Suprapubic skin (tissue), 4 donors: ENCODE results near the gene CPOX. TPM values are rescaled to one million over a fixed set of nuclear protein-coding genes. Genes with fewer than 3 reads are reported as not detected.

Source experiments
- DNase-seq, 2 donors: peaks; one replicate each; pipeline ENCODE4 v3.0.0-alpha.2; 2019; ENCODE audit warnings: low spot score in 2 of 2
- H3K27ac ChIP-seq: fragments of 200-600 bp; sonication (generic); one replicate; pipeline ENCODE4 v1.5.1; 2019
- H3K27me3 ChIP-seq: fragments of 200-600 bp; sonication (generic); one replicate; pipeline ENCODE4 v1.5.1; 2019
- H3K36me3 ChIP-seq: fragments of 200-600 bp; sonication (generic); one replicate; pipeline ENCODE4 v1.5.1; 2019
- H3K4me1 ChIP-seq: fragments of 200-600 bp; sonication (generic); one replicate; pipeline ENCODE4 v1.5.1; 2019
- H3K4me3 ChIP-seq: fragments of 200-600 bp; sonication (generic); one replicate; pipeline ENCODE4 v1.5.1; 2019; ENCODE audit warnings: mild to moderate bottlenecking
- H3K9me3 ChIP-seq: fragments of 200-600 bp; sonication (generic); one replicate; pipeline ENCODE4 v1.5.1; 2019
- EP300 ChIP-seq: sonication (generic); formaldehyde crosslinking; IDR thresholded peaks from one replicate; pipeline ENCODE4 v1.6.1; 2017; ENCODE audit warnings: antibody characterized with exemption
- POLR2A ChIP-seq, 2 donors: fragments of 450-650 bp; IDR thresholded peaks; one replicate each; pipeline ENCODE4 v1.6.1; 2017; ENCODE audit warnings: antibody characterized with exemption in 2 of 2, mild to moderate bottlenecking in 2 of 2, moderate library complexity in 2 of 2
- POLR2AphosphoS5 ChIP-seq, 3 donors: sonication (generic); formaldehyde crosslinking; IDR thresholded peaks; one replicate each; pipeline ENCODE4 v1.6.1; 2017; ENCODE audit warnings: antibody characterized with exemption in 3 of 3
- WGBS: methylation state at CpG from one replicate; pipeline ENCODE4 v1.1.5; 2018; 5-methylcytosine and 5-hydroxymethylcytosine counted together
- total RNA-seq, 4 donors: library from RNA; depleted of rRNA; stranded (reverse); fragments of >200 nt; gene quantifications; one replicate each; pipeline ENCODE4 v1.1.0, GENCODE V29; 2016
- TF ChIP-seq, protein P1 (sequence below), 2 donors: fragments of 200-600 bp in 1 of 2; fragments of 450-650 bp in 1 of 2; sonication (generic) in 1 of 2; IDR thresholded peaks; one replicate each; pipeline ENCODE4 v1.5.1; 2016 to 2019; ENCODE audit warnings: antibody characterized with exemption in 2 of 2, mild to moderate bottlenecking in 1 of 2, moderate library complexity in 1 of 2

The CPOX gene
- total RNA-seq, 4 donors from 2014 or later, result 13.2 to 41.3 (median 21.7) TPM

GRCh38 chr3:98558100-98558827, 35.1 kb downstream of the CPOX start:
- no peak for DNase-seq
- Histone ChIP-seq H3K36me3 (no peaks in the 10 kb centered on the region), H3K27ac (no peak overlapping the region), H3K4me3 (no peak overlapping the region), H3K4me1 (no peaks in the 10 kb centered on the region), H3K9me3 (no peaks in the 10 kb centered on the region), H3K27me3 (no peaks in the 10 kb centered on the region)
- TF ChIP-seq, protein P1, sequence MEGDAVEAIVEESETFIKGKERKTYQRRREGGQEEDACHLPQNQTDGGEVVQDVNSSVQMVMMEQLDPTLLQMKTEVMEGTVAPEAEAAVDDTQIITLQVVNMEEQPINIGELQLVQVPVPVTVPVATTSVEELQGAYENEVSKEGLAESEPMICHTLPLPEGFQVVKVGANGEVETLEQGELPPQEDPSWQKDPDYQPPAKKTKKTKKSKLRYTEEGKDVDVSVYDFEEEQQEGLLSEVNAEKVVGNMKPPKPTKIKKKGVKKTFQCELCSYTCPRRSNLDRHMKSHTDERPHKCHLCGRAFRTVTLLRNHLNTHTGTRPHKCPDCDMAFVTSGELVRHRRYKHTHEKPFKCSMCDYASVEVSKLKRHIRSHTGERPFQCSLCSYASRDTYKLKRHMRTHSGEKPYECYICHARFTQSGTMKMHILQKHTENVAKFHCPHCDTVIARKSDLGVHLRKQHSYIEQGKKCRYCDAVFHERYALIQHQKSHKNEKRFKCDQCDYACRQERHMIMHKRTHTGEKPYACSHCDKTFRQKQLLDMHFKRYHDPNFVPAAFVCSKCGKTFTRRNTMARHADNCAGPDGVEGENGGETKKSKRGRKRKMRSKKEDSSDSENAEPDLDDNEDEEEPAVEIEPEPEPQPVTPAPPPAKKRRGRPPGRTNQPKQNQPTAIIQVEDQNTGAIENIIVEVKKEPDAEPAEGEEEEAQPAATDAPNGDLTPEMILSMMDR (IDR thresholded peaks at IDR 0.05), result no peak
- TF ChIP-seq POLR2AphosphoS5 (IDR thresholded peaks at IDR 0.05) (no peak), POLR2A (IDR thresholded peaks at IDR 0.05) (no peak), EP300 (no peak)
- 70% methylated on average over 6 of the region's 6 CpGs for WGBS

DNA sequence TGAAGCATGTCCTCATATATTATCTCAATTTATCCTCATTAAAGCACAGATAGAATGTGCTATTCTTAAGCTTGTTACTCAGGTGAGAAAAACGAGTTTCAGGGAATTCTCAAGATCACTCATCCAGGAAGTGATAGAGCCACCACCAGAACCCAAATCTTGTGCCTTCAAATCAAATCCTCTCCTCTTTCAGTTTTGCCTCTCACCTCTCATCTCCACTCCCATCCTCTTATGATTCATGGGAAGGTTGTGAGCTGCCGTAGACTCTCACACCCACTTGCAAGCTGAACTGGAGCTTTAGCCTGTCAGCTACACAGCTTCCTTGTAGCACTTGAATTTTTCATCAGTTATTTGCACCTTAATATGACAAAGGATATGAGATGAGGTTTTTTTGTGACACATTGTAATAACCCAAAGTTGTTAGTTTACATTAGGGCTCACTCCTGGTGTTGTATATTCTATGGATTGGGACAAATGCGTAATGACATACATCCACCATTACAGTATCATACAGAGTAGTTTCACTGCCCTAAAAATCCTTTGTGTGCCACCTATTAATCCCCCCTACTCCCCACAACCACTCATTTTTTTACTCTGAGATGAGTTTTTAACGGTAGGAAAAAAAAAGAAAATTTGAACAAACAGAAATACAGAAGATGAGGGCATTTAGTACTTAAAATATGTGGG, 35.9 kb downstream of the CPOX start:
- Histone ChIP-seq H3K27ac (no peak overlapping the region), H3K36me3 (no peaks in the 10 kb centered on the region), H3K4me3 (no peak overlapping the region), H3K27me3 (no peaks in the 10 kb centered on the region), H3K9me3 (no peaks in the 10 kb centered on the region), H3K4me1 (no peaks in the 10 kb centered on the region)
- TF ChIP-seq POLR2AphosphoS5 (IDR thresholded peaks at IDR 0.05) (no peak), POLR2A (IDR thresholded peaks at IDR 0.05) (no peak), EP300 (no peak)
- TF ChIP-seq, protein P1 (IDR thresholded peaks at IDR 0.05), result no peak
- no peak for DNase-seq
- WGBS, result 64% methylated on average over 4 of the region's 4 CpGs

GRCh38 chr3:98556164-98557130, 37.0 kb downstream of the CPOX start:
- DNase-seq, result no peak
- Histone ChIP-seq H3K27ac (no peak overlapping the region), H3K9me3 (no peaks in the 10 kb centered on the region), H3K36me3 (no peaks in the 10 kb centered on the region), H3K27me3 (no peaks in the 10 kb centered on the region), H3K4me3 (no peak overlapping the region), H3K4me1 (no peaks in the 10 kb centered on the region)
- TF ChIP-seq, protein P1 (IDR thresholded peaks at IDR 0.05), result no peak
- no peak for TF ChIP-seq POLR2AphosphoS5 (IDR thresholded peaks at IDR 0.05)
- no peak for TF ChIP-seq POLR2A (IDR thresholded peaks at IDR 0.05)
- no peak for TF ChIP-seq EP300
- WGBS, result 83% methylated on average over 7 of the region's 7 CpGs

GRCh38 chr3:98555025-98555379, 38.4 kb downstream of the CPOX start:
- no peaks in the 10 kb centered on the region for H3K9me3 ChIP-seq
- WGBS, result 88% methylated on average over 4 of the region's 4 CpGs
- H3K4me3 ChIP-seq, result no peak overlapping the region
- H3K27me3 ChIP-seq, result no peaks in the 10 kb centered on the region
- no peak for DNase-seq
- no peak overlapping the region for H3K27ac ChIP-seq
- H3K4me1 ChIP-seq, result no peaks in the 10 kb centered on the region
- H3K36me3 ChIP-seq, result no peaks in the 10 kb centered on the region
- no peak for TF ChIP-seq POLR2A (IDR thresholded peaks at IDR 0.05)
- TF ChIP-seq POLR2AphosphoS5 (IDR thresholded peaks at IDR 0.05), result no peak
- TF ChIP-seq EP300, result no peak
- TF ChIP-seq, protein P1 (IDR thresholded peaks at IDR 0.05), result no peak
